Spleen (tissue), 11 donors: ENCODE results near the gene LRRC3. TPM values are rescaled to one million over a fixed set of nuclear protein-coding genes. Genes with fewer than 3 reads are reported as not detected.
"Not testable (repeated sequence)": the region's sequence is repeated elsewhere in the genome, so short reads cannot be mapped to it uniquely, and the experiment has no call there.

ENCODE experiments used
- DNase-seq: peaks from one replicate; pipeline ENCODE4 v3.0.0-alpha.2; 2020
- H3K27ac ChIP-seq, 8 donors: fragments of 200-600 bp; sonication (generic) in 7 of 8; 1 replicate in 4 of 8; 2 replicates in 4 of 8; pipeline versions ENCODE4 v1.5.0 to v1.8.0; 2016 to 2021; ENCODE audit warnings: inconsistent platforms in 4 of 8, mild to moderate bottlenecking in 4 of 8, moderate library complexity in 1 of 8
- H3K27me3 ChIP-seq, 7 donors: fragments of 200-600 bp; sonication (generic) in 6 of 7; replicated peaks in 1 of 7; 1 replicate in 4 of 7; 2 replicates in 3 of 7; pipeline versions ENCODE4 v1.5.0 to v1.8.0; 2016 to 2021; ENCODE audit warnings: inconsistent platforms in 3 of 7, mild to moderate bottlenecking in 1 of 7
- H3K36me3 ChIP-seq, 6 donors: fragments of 200-600 bp; sonication (generic) in 5 of 6; 1 replicate in 4 of 6; 2 replicates in 2 of 6; pipeline versions ENCODE4 v1.5.0 to v1.8.0; 2016 to 2021; ENCODE audit warnings: inconsistent platforms in 2 of 6
- H3K4me1 ChIP-seq, 6 donors: fragments of 200-600 bp; sonication (generic) in 5 of 6; 1 replicate in 3 of 6; 2 replicates in 3 of 6; pipeline versions ENCODE4 v1.5.0 to v1.8.0; 2016 to 2021; ENCODE audit warnings: inconsistent platforms in 3 of 6
- H3K4me3 ChIP-seq, 8 donors: fragments of 200-600 bp; sonication (generic) in 7 of 8; 1 replicate in 4 of 8; 2 replicates in 4 of 8; pipeline versions ENCODE4 v1.5.0 to v1.8.0; 2016 to 2021; ENCODE audit warnings: inconsistent platforms in 4 of 8, mild to moderate bottlenecking in 4 of 8, moderate library complexity in 2 of 8
- H3K9me3 ChIP-seq, 8 donors: fragments of 200-600 bp; sonication (generic) in 7 of 8; 1 replicate in 4 of 8; 2 replicates in 4 of 8; pipeline versions ENCODE4 v1.5.0 to v1.8.0; 2016 to 2021; ENCODE audit warnings: inconsistent platforms in 4 of 8
- POLR2A ChIP-seq, 3 donors: fragments of 450-650 bp; IDR thresholded peaks; one replicate each; pipeline ENCODE4 v1.5.1; 2017; ENCODE audit warnings: antibody characterized with exemption in 3 of 3, mild to moderate bottlenecking in 1 of 3
- POLR2AphosphoS5 ChIP-seq, 3 donors: sonication (generic); formaldehyde crosslinking; IDR thresholded peaks; one replicate each; pipeline ENCODE4 v1.5.1; 2017; ENCODE audit warnings: antibody characterized with exemption in 3 of 3
- WGBS, 5 donors: extraction: QIAGEN DNeasy Blood & Tissue Kit in 3 of 5; methylation state at CpG; one replicate each; pipeline versions ENCODE4 v1.1.5 to v1.1.7; 2013 to 2018; 5-methylcytosine and 5-hydroxymethylcytosine counted together
- intact Hi-C: fragments of 100-400 bp; cut with DNase I; formaldehyde crosslinking; loops from one replicate; pipeline ENCODE4 v1.15.0; 2023; ENCODE audit warnings: low total_unique reads
- polyA plus RNA-seq, 3 donors: library from polyadenylated mRNA; stranded (reverse); fragments of 200-250 nt; gene quantifications; one replicate each; pipeline ENCODE4 v1.2.1, GENCODE V29; 2013
- total RNA-seq, 7 donors: library from RNA; depleted of rRNA in 3 of 7; stranded (reverse); fragments of >200 nt in 3 of 7; fragmentation: NEBNext Ultra II Directional in 4 of 7; extraction: Animal tissue kit (Norgen Biotek cat#: 25700) in 4 of 7; gene quantifications; one replicate each; pipeline versions ENCODE4 v1.1.0 to v1.2.1, GENCODE V29; 2016 to 2021
- TF ChIP-seq, protein P1 (sequence below), 11 experiments: fragments of 200-600 bp in 7 of 11; fragments of 450-650 bp in 4 of 11; sonication (generic) in 4 of 11; IDR thresholded peaks in 8 of 11; conservative IDR thresholded peaks in 3 of 11; 1 replicate in 7 of 11; 2 replicates in 4 of 11; pipeline versions ENCODE4 v1.4.0 to v1.8.0; 2016 to 2021; ENCODE audit warnings: antibody characterized with exemption in 11 of 11, inconsistent platforms in 4 of 11, mild to moderate bottlenecking in 1 of 11
- donor health status: healthy with polysubstance abuse.
- donor health status: DM: no; HTN: no; CAD: no; lungs with moderate emphysema.
- donor health status: DM: no; HTN: no; CAD: no.
- donor health status: Bipolar disorder and iron deficiency.
- donor health status: healthy.
- donor health status: DM: no; HTN: no; CAD: no.
- donor health status: DM: yes; HTN: yes; CAD: no.

LRRC3 gene
- total and polyA plus RNA-seq, 10 donors, result 0.24 to 4.9 (median 2.5) TPM

DNA sequence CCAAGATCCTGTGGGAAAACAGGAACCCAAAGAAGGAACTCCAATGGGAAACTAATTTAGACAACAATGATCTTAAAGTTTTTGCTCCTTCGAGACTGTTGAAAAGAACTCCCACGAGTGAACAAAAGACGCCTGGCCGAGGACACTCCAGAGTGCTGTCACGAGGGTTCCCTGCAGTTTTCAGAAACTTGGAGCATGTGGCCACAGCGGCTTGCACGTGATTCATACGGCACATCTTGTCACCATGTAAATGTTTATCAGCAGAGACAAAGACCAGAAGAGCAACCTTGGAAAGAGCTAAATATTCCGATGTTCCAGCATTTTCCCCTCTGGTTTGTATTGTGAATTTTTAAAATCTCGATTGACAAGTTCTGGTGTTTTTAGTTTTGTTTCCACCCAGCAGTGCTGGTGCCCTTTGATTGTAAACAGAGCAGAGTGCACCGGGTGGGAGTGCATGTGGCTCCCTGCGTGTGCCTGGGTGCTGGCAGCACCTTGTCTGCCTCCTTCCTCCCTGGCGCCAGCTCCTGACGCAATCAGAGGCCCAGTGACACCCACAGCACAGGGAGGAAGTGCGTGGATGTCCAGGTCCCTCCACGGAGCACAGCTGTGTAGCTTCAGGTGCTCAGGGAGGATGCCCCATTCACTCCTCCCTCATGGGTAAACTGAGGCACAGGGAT, 23.0 kb downstream of the LRRC3 start:
- peaks cover 0 to 9% (median 0%) of the 10 kb centered on the region in 6 donors for H3K4me1 ChIP-seq
- intact Hi-C loops, result no loop called here
- peaks cover 0 to 5% (median 0%) of the 10 kb centered on the region in 7 donors for H3K27me3 ChIP-seq
- 68 to 83% (median 69%) methylated on average over 16 of the region's 16 CpGs for WGBS, 5 donors
- DNase-seq, result peak; percentile 37
- TF ChIP-seq, protein P1, sequence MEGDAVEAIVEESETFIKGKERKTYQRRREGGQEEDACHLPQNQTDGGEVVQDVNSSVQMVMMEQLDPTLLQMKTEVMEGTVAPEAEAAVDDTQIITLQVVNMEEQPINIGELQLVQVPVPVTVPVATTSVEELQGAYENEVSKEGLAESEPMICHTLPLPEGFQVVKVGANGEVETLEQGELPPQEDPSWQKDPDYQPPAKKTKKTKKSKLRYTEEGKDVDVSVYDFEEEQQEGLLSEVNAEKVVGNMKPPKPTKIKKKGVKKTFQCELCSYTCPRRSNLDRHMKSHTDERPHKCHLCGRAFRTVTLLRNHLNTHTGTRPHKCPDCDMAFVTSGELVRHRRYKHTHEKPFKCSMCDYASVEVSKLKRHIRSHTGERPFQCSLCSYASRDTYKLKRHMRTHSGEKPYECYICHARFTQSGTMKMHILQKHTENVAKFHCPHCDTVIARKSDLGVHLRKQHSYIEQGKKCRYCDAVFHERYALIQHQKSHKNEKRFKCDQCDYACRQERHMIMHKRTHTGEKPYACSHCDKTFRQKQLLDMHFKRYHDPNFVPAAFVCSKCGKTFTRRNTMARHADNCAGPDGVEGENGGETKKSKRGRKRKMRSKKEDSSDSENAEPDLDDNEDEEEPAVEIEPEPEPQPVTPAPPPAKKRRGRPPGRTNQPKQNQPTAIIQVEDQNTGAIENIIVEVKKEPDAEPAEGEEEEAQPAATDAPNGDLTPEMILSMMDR (IDR thresholded peaks at IDR 0.05 in 8 of 11, conservative IDR thresholded peaks at IDR 0.05 in 3 of 11), result no peak
- no peak for TF ChIP-seq POLR2AphosphoS5 (IDR thresholded peaks at IDR 0.05)
- TF ChIP-seq POLR2A (IDR thresholded peaks at IDR 0.05), result no peak
- no peak overlapping the region for H3K27ac ChIP-seq
- no peaks in the 10 kb centered on the region for H3K36me3 ChIP-seq
- H3K4me3 ChIP-seq, result no peak overlapping the region
- no peaks in the 10 kb centered on the region for H3K9me3 ChIP-seq

- DNase-seq, result peak; percentile 21
- WGBS, 5 donors, result 86 to 96% (median 88%) methylated on average over 5 of the region's 5 CpGs
- intact Hi-C loops, result no loop called here
These were observed 23.5 kb downstream of the LRRC3 start for GRCh38 chr21:44478801-44479167.

GRCh38 chr21:44479556-44480199, 24.4 kb downstream of the LRRC3 start:
- H3K36me3 ChIP-seq, H3K27ac ChIP-seq, intact Hi-C loops, H3K4me1 ChIP-seq, H3K9me3 ChIP-seq, H3K27me3 ChIP-seq, H3K4me3 ChIP-seq: not testable (repeated sequence)
- TF ChIP-seq, protein P1 (IDR thresholded peaks at IDR 0.05 in 8 of 11, conservative IDR thresholded peaks at IDR 0.05 in 3 of 11), result peak; percentile 36 to 83 (median 74)
- peak; percentile 84 for DNase-seq
- WGBS, 5 donors, result 38 to 48% (median 42%) methylated on average over 17 to 21 of the region's 21 CpGs

More at GRCh38 chr21:44478801-44479167, 23.5 kb downstream of the LRRC3 start:
- Histone ChIP-seq H3K9me3 (no peaks in the 10 kb centered on the region), H3K27ac (no peak overlapping the region), H3K27me3 (peaks cover 0 to 7% (median 0%) of the 10 kb centered on the region in 7 donors), H3K36me3 (no peaks in the 10 kb centered on the region), H3K4me1 (peaks cover 0 to 9% (median 0%) of the 10 kb centered on the region in 6 donors), H3K4me3 (no peak overlapping the region)
- TF ChIP-seq POLR2A (IDR thresholded peaks at IDR 0.05) (no peak), POLR2AphosphoS5 (IDR thresholded peaks at IDR 0.05) (no peak)
- TF ChIP-seq, protein P1 (IDR thresholded peaks at IDR 0.05 in 8 of 11, conservative IDR thresholded peaks at IDR 0.05 in 3 of 11), result no peak
